Measurements from ENCODE around the gene SHCBP1L.
"Not testable (repeated sequence)": the region's sequence is repeated elsewhere in the genome, so short reads cannot be mapped to it uniquely, and the experiment has no call there.

SHCBP1L gene

DNA sequence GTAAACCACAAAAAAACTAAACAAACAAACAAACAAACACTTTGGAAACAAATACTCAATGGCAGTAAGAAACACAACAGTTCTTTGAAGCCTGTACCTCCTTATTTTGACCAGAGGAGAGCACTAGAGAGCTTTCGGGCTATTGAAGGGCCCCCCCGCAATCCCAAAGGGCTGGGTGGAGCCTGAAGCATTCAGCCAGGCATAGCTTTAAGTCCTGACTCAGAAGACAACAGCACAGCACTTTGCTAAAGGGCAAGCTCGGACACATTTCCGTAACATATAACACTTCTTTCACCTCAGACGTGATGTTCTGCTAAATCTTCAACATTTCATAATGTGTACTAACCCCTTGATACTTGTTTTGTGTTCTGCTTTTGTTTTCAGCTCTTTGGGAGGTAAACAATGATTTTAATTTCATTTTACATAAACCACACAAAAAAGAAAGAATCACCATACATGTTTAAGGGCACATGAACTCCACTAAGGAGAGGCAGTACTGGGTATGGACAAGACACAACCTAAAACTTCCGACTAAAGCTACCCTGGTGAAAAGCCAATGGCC is 9.7 kb upstream of the SHCBP1L start:
- DNase-seq, result peak; percentile 46

DNA sequence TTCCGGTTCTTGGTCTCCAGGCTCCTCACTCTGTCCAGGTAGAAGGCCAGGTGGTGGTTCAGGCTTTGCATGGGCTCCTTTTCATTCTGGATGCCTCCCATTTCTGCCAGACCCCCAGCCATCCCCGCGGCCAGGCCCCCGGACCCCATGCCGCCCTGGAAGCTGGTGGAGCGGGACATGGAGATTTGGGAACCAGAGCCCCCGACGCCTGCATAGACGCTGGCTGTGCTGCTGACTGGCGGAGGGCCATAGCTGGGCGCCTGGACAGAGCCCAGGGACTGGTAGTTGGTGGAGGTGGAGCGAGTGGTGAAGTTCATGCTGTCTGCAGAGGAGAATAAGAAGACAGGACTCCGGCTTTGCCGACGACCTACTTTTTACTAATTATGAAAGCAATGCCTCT is 7.1 kb upstream of the SHCBP1L start:
- DNase-seq, result no peak

DNA sequence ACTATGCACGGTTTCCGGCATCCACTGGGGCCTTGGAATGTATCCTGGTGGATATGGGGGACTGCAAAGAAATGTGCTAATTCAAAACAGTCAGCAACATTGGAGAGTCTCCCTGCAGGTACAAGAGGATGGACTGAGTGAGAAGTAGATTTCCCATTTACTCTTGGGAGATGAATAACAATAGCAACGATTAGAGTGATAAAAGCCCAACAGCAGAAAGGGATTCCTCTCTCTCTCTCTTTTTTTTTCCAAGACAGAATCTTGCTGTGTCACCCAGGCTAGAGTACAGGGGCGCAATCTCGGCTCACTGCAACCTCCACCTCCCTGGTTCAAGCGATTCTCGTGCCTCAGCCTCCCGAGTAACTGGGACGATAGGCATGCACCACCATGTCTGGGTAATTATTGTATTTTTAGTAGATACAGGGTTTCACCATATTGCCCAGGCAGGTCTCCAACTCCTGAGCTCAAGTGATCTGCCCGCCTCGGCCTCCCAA is 5.0 kb upstream of the SHCBP1L start:
- DNase-seq, result no peak

DNA sequence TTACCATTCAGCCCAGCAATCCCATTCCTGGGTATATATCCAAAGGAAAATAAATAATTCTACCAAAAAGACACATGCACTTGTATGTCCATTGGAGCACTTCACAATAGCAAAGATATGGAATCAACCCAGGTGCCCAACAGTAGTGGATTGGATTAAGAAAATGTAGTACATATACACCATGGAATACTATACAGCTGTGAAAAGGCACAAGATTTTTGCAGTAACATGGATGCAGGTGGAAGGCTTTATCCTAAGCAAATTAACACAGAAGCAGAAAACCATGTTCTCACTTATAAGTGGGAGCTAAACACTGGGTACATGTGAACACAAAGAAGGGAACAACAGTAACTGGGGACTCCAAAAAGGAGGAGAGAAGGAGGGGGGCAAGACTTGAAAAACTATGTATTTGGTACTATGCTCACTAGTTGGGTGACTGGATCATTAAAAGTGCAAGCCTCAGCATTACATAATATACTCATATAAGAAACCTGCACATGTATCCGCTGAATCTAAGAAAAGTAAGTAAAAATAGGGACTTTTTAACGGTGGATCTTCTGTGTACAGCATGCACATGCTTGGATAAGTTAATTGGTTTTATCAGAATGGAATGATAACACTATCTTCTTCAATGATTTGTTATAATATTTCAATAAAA is 3.9 kb upstream of the SHCBP1L start:
- DNase-seq, result no peak

DNA sequence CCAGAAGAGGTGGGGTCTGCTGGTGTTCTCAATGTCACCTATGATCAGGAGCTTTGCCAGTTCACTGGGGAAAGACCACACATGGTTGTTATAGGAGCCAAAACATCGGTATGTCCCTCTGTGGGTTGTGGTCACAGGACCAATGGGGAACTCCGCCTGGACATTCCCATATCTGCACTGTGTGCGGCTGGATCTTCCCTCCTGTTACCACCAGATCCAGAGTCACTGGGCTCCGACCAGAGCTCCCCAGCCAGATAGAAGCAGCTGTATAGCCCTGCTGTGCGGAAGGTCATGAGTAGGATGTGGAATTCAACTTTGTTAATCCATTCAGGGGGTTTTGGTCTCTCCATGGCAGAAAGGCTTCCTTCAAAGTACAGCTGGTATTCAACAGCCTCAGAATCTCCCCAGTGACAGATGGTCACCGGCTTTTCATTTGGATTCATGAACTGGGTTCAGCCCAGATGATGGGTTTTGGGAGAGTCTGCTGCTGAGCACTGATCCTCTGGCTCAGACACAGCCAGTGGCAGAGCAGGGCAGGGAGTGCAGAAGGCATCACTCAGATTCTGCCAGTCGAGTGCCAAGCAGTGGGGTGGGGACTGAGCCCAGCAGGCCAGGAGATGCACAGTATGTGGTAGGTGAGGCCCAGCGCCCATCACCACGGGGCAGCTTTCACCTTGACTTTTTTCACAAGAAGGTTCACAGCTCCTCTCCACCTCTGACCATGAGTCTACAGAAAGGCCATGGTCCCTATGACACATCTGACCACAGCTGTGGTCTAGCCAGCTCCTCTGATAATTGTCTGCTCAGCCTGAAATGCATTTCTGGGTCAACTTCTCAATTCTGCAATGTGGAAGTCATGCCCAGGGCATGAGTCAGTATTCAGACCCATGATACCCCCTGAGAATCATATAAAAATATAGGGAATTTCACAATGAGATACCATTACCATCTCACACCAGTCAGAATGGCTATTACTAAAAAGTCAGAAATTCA is 2.9 kb upstream of the SHCBP1L start:
- DNase-seq, result no peak

DNA sequence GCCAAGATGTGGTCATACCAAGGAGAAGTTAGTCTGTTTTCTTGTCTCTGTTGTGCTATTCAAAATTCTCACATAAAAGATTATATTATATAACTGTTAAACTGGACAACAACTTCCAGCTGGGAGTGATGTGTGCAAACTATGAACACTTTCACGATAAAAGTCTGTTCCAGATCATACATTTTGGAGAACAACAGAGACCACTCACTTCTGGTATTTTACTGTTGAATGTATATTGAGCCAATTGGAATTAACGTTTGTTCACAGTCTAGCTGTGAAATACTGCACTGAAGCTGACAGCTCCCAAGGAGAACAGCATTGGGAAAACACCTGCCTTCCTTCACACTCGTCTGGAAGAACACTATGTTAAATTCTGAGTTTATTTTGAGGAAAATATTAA is 860 bp upstream of the SHCBP1L start:
- DNase-seq, result no peak

DNA sequence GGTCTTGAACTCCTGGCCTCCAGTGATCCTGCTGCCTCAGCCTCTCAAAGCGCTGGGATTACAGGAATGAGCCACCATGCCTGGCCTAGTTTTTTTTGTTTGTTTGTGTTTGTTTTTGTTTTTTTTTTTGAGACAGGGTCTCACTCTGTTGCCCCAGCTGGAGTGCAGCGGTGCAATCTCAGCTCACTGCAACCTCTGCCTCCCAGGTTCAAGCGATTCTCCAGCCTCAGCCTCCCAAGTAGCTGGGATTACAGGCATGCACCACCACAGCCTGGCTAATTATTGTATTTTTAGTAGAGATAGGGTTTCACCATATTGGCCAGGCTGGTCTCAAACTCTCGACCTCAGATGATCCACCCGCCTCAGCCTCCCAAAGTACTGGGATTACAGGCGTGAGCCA is 9.6 kb downstream of the SHCBP1L start:
- DNase-seq, result not testable (repeated sequence)

DNA sequence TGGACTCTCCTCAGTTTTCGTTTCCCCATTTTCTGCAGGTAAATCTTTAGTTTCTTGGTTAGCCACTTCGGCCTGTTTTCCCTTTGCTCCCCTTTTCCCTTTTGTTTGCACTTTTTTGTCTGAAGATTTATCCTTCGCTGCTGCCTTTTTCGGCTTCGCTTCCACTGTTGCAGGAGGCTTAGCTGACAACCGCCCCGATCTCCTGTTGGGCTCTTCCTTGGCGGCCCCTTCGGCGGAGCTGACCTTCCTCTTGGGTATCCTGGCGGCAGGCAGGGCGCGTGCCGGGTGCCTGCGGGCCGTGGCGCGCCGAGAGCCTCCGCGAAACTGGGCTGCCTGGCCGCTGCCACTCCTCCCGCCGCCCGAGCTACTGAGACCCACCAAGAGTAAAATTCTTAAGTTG is 10.8 kb downstream of the SHCBP1L start:
- DNase-seq, result not testable (repeated sequence)

DNA sequence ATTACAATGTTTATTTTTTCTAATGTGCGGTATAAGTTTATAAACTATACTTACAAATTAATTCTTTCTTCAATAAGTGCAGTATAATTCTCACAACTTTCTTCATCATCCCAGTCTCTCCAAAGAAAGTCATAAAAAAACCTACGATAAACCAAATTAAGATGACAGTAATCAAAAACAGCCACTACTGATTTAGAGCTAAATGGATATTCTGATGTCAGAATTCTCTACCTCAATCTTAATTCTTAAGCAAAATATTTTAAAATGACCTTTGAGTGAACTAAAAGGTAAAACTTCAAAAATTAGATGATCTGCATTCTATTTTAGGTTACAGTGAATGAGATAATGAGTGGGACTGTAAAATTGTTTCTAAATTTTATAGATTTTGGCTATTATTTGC is 13.6 kb downstream of the SHCBP1L start:
- no peak for DNase-seq

DNA sequence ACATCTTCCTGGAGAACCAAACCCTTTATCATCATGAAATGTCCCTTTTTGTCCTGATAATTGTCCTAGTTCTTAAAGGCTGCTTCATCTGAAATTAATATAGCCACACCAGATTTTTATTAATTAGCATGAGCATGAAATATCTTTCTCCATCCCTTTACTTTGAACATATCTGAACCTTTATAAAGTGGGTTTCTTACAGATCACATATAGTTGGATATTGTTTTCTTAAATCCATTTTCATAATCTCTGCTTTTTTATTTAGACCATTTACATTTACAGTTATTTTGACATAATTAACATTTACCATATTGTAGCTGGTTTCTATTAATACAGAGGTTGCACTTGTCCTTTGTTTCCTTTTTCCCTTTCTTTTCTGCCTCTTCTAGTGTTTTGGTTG is 17.2 kb downstream of the SHCBP1L start:
- no peak for DNase-seq

DNA sequence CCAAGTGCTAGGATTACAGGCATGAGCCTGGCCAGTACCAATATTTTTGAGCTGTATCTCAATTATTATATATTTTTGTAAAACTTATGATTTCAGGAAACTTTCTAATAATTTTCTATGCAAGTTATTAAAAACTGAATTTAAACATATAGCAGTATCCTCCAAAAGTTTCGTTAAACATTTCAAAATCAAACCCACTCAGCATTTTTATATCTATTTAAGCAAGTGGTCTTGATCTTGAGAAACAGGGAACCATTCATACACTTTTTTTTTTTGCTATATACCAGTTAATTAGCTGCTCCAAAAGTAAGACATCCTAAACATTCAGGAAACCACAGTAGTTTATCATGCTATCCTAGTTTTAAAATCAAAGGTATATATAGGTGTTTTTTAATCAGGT is 22.0 kb downstream of the SHCBP1L start:
- no peak for DNase-seq

DNA sequence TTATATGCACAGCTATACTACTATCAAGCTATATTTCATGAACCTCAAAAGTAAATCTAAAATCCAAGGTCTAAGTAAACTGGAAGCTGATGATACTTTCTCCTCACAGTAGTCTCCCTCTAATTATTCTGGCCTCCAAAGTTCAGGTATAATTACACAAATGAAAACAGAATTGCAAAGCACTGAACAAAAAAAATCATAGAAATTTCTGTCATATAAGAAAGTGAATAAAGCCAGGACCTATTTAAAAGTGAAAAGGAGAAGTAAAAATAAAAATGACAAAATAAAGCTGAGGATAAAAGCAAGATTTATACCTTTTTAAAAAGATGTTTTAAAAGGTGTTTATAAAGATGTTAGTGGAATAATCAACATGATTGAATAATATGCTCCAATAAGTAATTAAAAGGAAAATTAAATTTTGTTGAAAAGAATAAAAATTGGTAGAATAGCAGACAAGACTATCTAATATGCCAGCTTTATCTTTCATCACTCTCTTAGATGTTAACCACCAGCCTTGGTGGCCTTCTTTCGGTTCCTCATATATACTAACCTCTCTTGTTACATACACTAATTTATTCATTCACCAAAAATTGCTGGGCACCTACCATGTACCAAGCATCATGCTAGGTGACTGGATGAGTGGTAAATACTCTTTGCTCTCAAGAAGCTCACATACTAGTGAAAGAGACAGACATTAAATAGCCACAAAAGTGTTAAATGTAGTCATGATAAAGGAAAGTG is 25.1 kb downstream of the SHCBP1L start:
- DNase-seq, result no peak

DNA sequence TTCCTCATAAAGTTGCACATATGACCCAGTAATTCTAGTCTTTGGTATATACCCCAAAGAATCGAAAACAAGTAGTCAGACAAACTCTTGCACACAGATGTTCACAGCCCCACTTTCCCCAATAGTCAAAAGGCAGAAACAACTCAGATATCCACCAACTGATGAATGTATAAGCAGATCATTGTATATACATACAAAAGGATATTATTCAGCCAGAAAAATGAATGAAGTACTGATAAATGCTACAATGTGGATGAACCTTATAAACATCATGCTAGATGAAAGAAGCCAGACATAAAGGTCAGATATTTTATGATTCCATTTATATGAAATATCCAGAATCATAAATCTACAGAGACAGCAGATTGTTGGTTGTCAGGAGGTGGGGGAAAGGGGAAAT is 27.3 kb downstream of the SHCBP1L start:
- no peak for DNase-seq

DNA sequence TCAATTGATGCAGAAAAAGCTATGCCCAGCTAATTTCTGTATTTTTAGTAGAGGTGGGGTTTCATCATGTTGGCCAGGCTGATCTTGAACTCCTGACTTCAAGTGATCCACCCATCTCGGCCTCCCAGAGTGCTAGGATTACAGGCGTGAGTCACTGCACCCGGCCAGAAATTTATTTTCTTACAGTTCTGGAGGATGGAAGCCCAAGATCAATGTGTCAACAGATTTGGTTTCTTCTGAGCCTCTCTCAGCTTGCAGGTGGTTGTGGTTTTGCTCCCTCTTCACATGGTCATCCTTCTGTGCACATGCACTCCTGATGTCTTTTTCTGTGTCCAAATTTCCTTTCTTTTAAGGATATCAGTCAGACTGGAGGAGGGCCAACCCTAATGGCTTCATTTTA is 35.6 kb downstream of the SHCBP1L start:
- DNase-seq, result no peak

DNA sequence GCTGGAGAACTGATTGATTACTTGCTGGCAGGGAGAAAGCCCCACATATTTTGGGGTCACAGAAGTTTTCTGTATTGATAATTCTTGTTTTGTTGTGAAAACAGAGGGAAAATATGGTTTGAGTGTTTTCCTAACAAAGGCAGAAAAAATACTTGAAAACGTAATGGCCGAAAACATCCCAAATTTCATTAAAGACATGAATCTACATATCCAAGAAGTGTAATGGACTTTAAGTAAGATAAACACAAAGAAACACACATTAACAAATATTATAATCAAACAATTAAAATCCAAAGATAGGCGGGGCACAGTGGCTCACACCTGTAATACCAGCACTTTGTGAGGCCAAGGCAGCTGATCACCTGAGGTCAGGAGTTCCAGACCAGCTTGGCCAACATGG is 39.6 kb downstream of the SHCBP1L start:
- no peak for DNase-seq

DNA sequence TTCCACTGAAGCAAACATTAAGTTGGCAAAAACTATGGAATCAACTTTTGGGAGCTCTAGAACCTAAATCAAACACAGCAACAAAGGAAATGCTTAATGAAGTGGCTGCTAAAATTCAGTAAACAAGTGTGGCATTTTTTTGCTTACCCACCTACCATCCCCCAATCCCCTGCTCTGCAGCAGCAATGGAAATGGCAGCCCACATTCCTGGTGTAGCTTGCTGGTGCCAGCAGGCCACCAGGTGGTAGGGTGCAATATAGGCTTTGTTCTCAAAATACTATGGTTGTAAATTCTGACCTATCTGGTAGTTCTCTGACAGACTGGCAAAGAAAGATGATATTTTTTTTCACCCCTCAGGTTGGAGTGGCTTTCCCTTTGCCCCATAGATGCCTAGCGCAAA is 42.8 kb downstream of the SHCBP1L start:
- no peak for DNase-seq

DNA sequence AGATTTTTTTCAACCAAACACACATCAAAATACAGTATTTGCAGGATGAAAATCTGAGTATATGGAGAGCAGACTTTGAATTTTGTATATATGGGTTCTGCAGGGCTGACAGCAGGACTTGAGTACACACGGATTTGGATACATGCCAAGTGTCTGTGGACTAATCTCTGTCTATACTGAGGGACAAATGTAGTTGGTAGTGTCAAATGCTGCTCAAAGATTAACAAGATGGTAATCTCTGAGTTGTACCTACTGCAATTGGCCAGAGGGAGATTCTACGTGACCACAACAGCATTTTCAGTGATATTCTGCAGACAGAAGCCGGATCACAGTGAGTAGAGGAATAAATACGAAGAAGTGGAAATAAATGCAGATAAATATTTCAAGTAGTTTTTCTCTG is 43.4 kb downstream of the SHCBP1L start:
- no peak for DNase-seq

DNA sequence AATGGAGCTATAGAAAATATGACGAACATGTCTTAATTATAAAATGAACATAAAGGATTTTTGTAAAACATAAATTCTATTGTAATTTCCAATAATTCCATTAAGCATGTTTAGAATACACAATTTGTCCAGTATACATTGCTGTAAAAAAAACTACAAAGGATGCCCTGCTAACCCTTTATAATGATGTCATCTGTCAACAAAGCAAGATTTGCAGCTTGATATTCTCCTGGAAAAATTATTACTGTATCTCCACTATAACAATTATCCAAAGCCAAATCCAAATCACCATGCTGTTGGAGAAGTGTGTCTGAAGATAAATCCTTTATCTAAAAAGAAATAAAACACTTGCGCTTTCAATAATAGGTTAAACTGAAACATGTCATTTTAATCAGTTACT is 47.6 kb downstream of the SHCBP1L start:
- no peak for DNase-seq

DNA sequence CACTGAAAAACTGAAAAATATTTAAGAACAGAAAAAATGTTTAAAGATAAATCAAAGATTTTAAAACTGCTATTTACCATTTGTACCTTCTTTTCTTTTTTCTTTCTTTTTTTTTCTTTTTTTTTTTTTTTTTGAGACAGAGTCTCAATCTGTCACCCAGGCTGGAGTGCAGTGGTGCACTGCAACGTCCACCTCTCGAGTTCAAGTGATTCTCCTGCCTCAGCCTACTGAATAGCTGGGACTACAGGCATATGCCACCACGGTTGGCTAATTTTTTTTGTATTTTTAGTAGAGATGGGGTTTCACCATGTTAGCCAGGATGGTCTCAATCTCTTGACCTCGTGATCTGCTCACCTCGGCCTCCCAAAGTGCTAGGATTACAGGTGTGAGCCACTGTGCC is 51.0 kb downstream of the SHCBP1L start:
- DNase-seq, result not testable (repeated sequence)

DNA sequence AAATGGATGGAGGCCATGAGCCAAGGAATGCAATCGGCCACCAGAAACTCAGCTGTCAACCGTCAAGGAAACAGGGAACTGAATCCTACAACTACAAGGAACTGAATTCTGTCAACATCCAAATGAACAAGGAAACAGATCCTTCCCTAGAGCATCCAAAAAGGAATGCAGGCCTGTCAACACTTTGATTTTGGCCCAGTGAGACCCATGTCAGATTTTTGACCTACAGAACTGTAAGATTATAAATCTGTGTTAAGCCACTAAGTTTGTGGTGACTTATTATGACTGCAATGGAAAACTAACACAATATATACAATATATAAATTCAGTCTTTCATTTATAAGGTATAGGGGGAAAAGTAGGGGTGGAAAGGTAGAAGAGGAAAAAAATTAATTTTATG is 55.3 kb downstream of the SHCBP1L start:
- no peak for DNase-seq

DNA sequence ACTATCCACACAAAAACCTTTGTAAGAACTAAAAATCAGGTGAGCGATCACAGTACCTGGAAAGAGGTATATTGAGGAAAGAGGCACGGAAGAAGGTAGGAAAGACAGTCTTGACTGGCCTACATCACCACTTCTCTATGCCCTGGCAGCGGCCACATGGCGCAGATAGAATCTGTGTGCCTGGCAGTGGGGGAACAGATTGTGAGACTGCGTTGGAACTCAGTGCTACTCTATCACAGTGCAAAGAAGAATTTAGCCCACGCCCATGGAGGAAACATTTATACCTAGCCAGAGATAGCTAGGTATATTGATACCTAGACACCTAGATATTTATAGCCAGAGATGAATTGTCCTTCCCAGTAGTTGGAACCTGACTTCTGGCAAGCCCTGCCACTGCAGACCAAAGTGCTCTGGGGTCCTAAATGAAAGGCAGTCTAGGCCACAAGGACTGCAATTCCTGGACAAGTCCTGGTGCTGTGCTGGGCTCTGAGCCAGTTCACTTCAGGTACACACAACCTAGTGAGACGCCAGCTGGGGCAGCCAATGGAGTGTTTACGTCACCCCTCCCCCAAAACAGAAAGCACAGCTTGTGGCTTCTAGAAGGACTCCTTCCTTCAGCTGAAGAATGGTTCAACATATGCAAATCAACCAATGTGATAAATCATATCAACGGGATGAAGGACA is 61.9 kb downstream of the SHCBP1L start:
- DNase-seq, result no peak

DNA sequence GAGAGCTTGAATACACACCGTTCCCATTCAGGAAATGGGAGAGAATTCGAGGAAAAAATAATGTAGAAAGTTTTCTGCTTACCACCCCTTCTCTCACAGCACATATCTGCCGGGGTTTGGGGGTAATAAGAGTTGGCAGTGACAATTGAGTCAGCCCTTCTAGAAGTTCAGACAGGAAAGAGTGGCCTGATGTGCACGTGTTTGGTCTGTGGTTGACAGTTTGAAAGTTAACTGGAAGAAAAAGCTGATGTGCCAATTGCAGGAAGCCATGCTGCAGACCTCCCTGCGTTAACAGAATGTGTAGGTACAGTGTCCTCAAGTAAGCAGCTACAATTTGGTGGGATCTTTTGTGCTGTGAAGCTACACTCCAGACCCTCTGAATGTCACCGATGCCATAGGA is 63.0 kb downstream of the SHCBP1L start:
- peak; percentile 54 for DNase-seq
